ENCODE data around the gene SH3PXD2A. TPM values are rescaled to one million over a fixed set of nuclear protein-coding genes. Genes with fewer than 3 reads are reported as not detected.

Gene SH3PXD2A
- total RNA-seq, 4 donors from 2014 or later: 55.7 to 71.8 (median 66.8) TPM

GRCh38 chr10:103632247-103632642 lies 223.1 kb downstream of the SH3PXD2A start:
- peaks cover 8% of the 10 kb centered on the region for H3K36me3 ChIP-seq
- no peak overlapping the region for H3K4me3 ChIP-seq
- TF ChIP-seq POLR2A (IDR thresholded peaks at IDR 0.05) (no peak), EP300 (IDR thresholded peaks at IDR 0.05) (no peak), POLR2AphosphoS5 (IDR thresholded peaks at IDR 0.05) (no peak), CTCF (IDR thresholded peaks at IDR 0.05) (no peak)
- no peaks in the 10 kb centered on the region for H3K9me3 ChIP-seq
- H3K27ac ChIP-seq: no peak overlapping the region
- no peak for DNase-seq (ENCODE audit: low spot score in 2 of 2)
- 54% methylated on average over 7 of the region's 7 CpGs for WGBS
- no peaks in the 10 kb centered on the region for H3K27me3 ChIP-seq
- peaks cover 27% of the 10 kb centered on the region for H3K4me1 ChIP-seq

DNA sequence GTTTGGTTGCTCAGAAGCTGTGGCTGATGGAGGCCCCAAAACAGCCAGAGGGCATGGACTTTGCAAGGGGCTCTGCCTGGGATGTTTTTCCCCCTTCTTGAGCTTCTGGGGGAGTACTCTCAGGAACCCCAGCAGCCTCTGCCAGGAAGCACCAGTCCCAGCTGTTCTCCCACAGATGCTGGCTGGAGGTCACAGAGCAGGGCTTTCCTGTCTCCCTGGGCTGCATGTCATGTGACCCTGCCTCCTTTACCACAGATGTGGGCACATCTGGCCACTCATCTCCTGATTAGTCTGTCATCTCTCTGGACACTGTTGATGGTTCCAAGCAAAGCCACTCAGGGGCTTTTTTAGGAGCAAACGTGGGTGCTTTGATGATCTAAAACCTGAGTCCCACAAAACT lies 225.2 kb downstream of the SH3PXD2A start:
- Histone ChIP-seq H3K4me3 (no peak overlapping the region), H3K4me1 (peaks cover 9% of the 10 kb centered on the region), H3K9me3 (no peaks in the 10 kb centered on the region), H3K36me3 (peaks cover 29% of the 10 kb centered on the region), H3K27ac (no peak overlapping the region), H3K27me3 (no peaks in the 10 kb centered on the region)
- WGBS: 80% methylated on average over 1 of the region's 1 CpG
- DNase-seq (ENCODE audit: low spot score in 2 of 2): no peak
- TF ChIP-seq POLR2AphosphoS5 (IDR thresholded peaks at IDR 0.05): no peak
- TF ChIP-seq CTCF (IDR thresholded peaks at IDR 0.05): no peak
- no peak for TF ChIP-seq EP300 (IDR thresholded peaks at IDR 0.05)
- TF ChIP-seq POLR2A (IDR thresholded peaks at IDR 0.05): no peak

GRCh38 chr10:103629581-103629980 lies 225.8 kb downstream of the SH3PXD2A start:
- H3K27me3 ChIP-seq: no peaks in the 10 kb centered on the region
- H3K9me3 ChIP-seq: no peaks in the 10 kb centered on the region
- DNase-seq (ENCODE audit: low spot score in 2 of 2): no peak
- no peak for TF ChIP-seq CTCF (IDR thresholded peaks at IDR 0.05)
- no peak for TF ChIP-seq POLR2AphosphoS5 (IDR thresholded peaks at IDR 0.05)
- no peak for TF ChIP-seq EP300 (IDR thresholded peaks at IDR 0.05)
- no peak for TF ChIP-seq POLR2A (IDR thresholded peaks at IDR 0.05)
- WGBS: 100% methylated on average over 1 of the region's 3 CpGs
- H3K4me3 ChIP-seq: no peak overlapping the region
- no peak overlapping the region for H3K27ac ChIP-seq
- H3K4me1 ChIP-seq: peaks cover 9% of the 10 kb centered on the region
- peaks cover 34% of the 10 kb centered on the region for H3K36me3 ChIP-seq

- Histone ChIP-seq H3K4me1 (peaks cover 17% of the 10 kb centered on the region), H3K27me3 (no peaks in the 10 kb centered on the region), H3K27ac (no peak overlapping the region), H3K4me3 (no peak overlapping the region), H3K36me3 (peaks cover 50% of the 10 kb centered on the region), H3K9me3 (no peaks in the 10 kb centered on the region)
- DNase-seq (ENCODE audit: low spot score in 2 of 2): no peak
- WGBS: 97% methylated on average over 11 of the region's 13 CpGs
- TF ChIP-seq POLR2AphosphoS5 (IDR thresholded peaks at IDR 0.05): no peak
- no peak for TF ChIP-seq CTCF (IDR thresholded peaks at IDR 0.05)
- no peak for TF ChIP-seq POLR2A (IDR thresholded peaks at IDR 0.05)
- TF ChIP-seq EP300 (IDR thresholded peaks at IDR 0.05): no peak
Observed at GRCh38 chr10:103627893-103628292, 227.5 kb downstream of the SH3PXD2A start.

GRCh38 chr10:103627111-103627892 lies 228.1 kb downstream of the SH3PXD2A start:
- WGBS: 82% methylated on average over 22 of the region's 22 CpGs
- Histone ChIP-seq H3K27me3 (no peaks in the 10 kb centered on the region), H3K4me1 (peaks cover 22% of the 10 kb centered on the region), H3K9me3 (no peaks in the 10 kb centered on the region), H3K36me3 (peaks cover 56% of the 10 kb centered on the region), H3K27ac (no peak overlapping the region), H3K4me3 (no peak overlapping the region)
- DNase-seq (ENCODE audit: low spot score in 2 of 2): no peak
- TF ChIP-seq POLR2A (IDR thresholded peaks at IDR 0.05): no peak
- no peak for TF ChIP-seq POLR2AphosphoS5 (IDR thresholded peaks at IDR 0.05)
- TF ChIP-seq CTCF (IDR thresholded peaks at IDR 0.05): no peak
- TF ChIP-seq EP300 (IDR thresholded peaks at IDR 0.05): no peak
